Activated naive CD8-positive, alpha-beta T cell treated with anti-CD3 and anti-CD28 coated beads, Interleukin-2, amount 50 U/mL, for 16 hours (primary cell): Measurements from ENCODE around the gene JMJD1C.
"Not testable (repeated sequence)": the region's sequence is repeated elsewhere in the genome, so short reads cannot be mapped to it uniquely, and the experiment has no call there.

Experiments used
- DNase-seq: peaks from one replicate; pipeline ENCODE4 v3.0.0-alpha.2; 2020; ENCODE audit warnings: low read depth, low spot score

Gene JMJD1C

DNA sequence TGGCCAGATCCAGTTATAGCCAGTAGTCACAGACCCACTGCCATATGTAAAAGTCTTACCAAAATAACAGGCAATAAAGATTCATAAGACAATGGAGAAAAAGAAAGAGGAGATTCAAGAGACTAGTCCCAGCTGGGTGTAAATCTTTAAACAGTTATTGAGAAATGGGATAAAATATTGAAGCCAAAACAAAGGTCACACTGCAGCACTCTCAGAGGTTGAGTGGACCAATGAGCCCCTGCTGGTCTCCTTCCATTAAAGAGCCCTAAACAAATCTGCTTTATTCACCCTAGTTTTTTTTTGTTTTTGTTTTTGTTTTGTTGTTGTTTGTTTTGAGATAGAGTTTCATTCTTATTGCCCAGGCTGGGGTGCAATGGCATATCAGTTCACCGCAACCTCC is 98.8 kb downstream of the JMJD1C start:
- no peak for DNase-seq

DNA sequence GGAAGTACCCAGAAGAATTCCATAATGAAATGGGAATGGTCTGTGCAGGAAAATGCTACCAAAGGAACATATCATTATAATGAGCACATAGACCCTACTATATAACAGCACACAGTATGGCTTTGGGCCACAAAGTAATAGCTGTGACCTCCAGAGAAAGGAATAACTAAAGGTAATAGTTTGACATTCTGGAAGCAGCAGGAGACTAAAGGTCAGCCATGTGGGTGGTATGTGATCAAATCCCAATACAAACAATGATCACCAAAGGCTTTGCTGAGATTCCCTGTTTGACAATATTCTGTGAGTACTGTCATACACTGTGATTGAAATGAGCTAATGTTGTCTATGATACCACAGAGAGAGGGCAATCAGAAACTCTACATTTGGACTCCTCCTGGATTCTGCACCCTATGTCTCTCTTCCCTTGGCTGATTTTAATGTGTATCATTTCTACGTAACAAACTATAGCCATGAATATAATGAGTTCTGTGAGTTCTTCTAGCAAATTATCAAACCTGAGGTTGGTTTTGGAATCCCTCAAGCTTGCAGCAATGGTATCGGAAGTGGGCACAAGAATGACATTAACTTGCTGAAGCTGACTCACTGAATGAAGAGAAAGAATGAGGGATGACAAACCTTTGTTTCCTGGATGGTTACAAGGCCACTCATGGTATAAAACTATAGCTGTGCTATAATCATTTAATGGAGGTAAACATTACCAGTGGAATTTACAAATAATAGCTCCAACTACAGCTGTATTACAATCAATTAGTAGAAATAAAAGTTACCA is 99.6 kb downstream of the JMJD1C start:
- DNase-seq = no peak

DNA sequence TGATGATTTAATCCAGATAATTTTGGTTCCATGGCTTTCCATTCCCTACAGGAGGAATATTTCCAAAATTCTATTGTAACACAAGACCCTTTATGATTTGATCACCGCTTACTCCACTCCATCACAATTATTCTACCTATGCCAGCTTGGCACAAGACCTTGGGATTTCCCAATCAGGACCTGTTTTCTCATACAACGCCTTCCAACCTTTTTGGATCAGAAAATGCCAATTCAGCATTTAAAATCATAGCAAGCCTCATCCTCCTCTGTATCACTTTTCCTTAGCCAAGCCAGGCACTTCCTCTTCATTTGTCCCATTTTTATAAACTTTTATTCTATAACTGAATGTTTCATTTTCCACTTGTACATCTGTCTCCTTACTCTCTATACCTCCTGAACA is 100.9 kb downstream of the JMJD1C start:
- no peak for DNase-seq

DNA sequence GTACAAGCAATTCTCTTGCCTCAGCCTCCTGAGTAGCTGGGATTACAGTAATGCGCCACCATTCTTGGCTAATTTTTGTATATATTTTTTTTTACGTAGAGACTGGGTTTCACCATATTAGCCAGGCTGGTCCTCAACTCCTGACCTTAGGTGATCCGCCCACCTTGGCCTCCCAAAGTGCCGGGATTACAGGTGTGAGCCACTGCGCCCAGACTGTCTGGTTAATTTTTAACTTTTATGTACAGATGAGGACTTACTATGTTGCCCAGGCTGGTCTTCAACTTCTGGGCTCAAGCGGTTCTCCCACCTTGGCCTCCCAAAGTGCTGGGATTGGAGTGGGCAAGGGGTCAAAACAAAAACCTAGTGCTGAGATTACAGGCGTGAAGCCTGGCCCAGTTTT is 101.8 kb downstream of the JMJD1C start:
- no peak for DNase-seq

DNA sequence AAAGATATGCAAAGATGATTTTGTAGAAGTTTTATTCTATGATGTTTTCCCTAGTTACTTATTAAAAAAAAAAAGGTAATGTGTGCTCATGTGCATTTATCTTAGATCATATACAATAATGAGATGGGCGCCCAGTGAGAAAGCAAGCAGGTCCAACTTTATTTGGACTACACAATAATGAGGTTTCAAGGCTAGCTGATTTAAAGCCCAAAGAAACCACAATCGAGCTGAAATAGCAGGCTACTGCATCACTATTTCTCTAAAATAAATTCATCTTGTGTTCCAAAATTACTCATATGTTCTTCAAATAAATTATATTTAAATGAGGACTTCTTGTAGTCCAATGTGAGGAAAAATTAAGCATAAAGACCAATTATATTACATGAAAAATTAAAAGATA is 110.1 kb downstream of the JMJD1C start:
- no peak for DNase-seq

DNA sequence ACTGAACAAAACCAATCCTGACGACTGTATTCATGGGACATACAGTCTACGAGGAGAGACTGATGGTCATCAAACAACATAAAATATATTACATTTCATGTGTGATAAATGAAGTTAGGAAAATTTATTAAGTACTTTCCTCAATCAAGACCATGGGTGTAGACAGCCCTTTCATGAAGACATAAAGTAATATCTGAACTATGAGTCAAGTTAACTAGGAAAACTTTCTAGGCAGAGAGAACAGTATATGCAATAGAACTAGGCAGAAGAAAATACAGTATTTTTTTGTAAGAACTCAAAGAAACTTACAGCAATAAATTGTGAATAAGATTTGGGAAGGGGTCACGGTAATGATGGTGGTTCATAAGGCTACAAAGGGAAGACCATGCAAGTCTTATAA is 112.8 kb downstream of the JMJD1C start:
- DNase-seq = no peak

DNA sequence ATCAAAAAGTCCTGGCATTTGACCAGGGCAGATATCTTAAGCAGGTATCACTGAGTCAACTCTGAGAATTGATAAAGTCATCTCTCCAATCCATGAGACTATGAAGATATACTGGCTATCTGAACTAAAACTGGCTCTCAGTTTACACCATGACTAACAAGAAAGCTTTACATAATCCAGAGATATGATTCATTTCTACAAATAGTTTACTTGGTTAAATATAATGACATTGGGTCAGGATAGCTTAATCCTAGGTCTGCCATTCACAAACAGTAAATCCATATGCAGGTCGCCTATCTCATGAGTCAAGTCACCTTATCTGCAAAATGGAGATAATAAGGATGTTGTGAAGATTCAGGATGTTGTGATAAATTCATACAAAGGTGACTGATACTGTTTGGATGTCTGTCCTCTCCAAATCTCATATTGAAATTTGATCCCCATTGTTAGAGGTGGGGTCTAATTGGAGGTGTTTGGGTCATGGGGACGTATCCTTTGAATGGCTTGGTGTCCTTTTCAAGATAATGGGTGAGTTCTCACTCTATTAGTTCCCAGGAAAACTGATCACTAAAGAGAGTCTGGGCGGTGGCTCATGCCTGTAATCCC is 117.4 kb downstream of the JMJD1C start:
- no peak for DNase-seq

DNA sequence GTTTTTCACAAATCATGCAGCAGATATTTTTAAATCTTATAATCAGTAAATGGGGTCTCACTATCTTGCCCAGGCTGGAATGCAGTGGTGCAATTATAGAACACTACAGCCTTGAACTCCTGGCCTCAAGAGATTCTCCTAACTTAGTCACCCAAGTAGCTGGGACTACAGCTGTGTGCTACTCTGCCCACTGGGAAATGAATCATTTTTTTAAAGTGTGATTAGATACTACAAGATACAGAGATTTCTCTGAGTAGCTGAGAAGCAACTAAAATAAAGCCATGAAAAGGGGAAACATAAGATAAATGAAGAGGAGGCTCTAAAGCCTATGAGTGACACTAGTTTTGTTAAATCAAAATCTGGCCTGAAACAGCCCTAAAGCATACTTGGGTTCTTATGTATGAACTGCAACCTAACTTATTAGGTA is 119.7 kb downstream of the JMJD1C start:
- no peak for DNase-seq

DNA sequence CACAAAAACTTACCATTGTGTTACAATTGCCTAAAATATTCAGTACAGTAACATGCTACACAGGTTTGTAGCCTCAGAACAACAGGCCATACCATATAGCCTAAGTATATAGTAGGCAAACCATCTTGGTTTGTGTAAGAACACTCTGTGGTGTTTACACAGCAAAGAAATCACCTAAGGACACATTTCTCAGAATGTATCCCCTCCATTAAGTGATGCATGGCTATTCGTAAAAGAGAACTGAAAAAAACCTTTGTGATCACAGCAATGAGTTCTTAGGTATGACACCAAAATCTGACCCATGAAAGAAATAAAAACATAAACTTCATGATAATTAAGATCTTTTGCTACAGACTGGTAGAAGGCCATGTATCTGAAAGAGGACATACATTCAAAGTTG is 121.5 kb downstream of the JMJD1C start:
- DNase-seq = no peak

DNA sequence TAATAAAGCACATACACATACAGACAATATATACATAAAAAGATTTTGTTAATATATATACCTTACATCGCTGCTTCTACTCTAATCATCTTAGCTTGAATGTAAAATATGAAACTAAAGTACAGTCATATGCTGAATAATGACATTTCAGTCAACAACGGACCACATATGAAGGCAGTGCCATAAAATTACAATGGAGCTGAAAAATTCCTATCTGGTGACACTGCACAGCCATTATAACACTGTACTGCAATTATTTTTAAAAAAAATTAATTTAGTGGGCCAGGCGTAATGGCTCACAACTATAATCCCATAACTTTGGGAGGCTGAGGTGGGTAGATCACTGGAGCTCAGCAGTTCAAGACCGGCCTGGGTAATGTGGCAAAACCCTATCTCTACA is 122.3 kb downstream of the JMJD1C start:
- DNase-seq = no peak

DNA sequence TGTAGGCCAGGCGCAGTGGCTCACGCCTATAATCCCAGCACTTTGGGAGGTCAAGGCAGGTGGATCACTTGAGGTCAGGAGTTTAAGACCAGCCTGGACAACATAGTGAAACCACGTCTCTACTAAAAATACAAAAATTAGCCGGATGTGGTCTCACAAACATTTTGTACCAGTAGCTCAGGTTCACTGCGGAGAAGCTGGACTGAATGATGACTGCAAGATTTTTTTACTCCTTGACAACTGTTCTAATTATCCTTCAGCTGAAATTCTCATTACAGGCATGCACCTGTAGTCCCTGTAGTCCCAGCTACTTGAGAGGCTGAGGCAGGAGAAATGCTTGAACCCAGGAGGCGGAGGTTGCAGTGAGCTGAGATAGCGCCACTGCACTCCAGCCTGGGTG is 126.1 kb downstream of the JMJD1C start:
- not testable (repeated sequence) for DNase-seq

DNA sequence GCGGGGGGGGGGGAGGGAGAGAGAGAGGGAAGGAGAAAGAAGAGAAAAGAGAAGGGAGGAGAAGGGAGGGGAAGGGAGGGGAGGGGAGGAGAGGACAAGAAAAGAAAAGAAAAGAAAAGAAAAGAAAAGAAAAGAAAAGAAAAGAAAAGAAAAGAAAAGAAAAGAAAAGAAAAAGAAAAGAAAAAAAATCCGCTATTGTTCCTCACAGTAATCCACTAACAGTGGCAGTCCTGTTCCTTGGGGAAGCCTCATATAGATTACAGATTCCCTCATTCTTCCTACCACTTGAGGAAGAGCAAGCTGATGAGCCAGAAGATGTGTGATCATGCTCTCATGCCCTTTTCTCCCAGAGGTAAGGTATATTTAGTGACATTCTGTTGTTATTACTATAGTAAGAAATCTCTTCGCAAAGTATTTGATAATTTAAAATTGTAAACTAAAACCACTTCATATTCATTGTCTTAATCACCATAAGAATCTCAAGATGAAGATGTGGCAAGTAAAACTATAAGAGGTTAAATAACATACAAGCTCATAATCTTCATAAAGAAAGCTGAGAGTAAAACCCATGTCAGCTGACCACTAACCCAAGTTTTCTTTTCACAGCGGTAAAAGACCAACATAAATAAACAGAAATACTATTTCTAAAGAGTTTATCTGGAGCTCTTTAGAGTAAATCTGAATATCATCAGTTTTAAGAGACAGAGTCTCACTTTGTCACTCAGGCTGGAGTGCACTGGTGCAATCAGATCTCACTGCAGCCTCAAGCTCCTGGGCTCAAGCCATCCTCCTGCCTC is 128.1 kb downstream of the JMJD1C start:
- DNase-seq = no peak

DNA sequence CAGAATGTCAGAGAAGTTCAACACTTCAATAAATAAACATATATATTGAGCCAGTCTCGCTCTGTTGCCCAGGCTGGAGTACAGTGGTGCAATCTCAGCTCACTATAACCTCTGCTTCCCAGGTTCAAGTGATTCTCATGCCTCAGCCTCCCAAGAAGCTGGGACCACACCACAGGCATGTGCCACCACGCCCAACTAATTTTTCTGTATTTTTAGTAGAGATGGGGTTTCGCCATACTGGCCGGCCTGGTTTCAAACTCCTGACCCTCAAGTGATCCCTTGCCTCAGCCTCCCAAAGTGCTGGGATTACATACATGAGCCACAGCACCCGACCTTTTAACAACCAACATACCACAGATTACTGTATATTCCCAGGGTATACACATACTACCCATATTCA is 134.2 kb downstream of the JMJD1C start:
- no peak for DNase-seq

DNA sequence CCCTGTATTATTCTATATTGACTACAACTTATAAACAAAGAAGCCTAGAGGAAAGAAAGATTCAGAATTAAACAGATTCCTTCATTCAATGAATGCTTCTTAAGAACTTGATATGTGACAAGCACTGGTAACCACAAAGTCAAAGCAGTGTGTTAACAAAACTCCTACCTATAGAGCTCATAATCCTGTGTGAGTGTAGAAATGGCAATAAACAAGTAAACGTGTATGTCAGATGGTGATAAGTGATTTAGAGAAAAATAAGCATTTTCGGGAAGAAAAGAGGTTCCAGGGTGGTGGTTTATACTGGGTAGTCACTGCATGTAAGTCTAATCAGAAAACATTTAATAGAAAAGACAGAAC is 141.3 kb downstream of the JMJD1C start:
- DNase-seq = no peak

DNA sequence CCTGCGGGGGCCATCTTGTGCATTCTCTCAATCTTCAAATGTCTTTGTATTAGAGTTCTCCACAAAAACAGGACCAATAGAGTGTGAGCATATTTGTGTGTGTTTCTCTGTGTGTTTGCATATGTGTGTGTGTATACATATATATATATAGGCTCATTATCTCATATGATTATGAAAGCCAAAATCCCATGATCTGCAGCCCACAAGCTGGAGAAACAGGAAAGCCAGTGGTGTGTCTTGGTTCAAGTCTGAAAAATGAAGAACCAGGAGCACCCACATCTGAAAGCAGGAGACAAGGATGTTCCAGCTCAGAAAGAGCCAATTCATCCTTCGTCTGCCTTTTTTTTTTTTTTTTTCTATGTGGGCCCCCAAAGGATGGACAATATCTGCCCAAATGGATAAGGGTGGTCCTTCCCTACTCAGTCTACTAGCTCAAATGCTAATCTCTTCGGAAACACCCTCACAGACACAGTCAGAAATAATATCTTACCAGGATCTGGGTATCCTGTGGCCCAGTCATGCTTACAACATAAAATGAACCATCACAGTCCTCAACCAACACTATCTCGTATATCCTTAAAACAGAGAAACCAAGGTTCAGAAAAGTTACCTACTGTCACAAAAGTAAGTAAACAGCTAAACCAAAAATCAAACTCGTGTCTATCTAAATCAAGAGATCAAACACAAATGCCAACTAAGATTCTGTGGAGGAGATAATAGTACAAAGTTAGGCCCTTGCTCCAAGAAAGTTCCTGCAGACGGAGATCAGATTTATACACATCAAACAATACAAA is 141.9 kb downstream of the JMJD1C start:
- DNase-seq = no peak

DNA sequence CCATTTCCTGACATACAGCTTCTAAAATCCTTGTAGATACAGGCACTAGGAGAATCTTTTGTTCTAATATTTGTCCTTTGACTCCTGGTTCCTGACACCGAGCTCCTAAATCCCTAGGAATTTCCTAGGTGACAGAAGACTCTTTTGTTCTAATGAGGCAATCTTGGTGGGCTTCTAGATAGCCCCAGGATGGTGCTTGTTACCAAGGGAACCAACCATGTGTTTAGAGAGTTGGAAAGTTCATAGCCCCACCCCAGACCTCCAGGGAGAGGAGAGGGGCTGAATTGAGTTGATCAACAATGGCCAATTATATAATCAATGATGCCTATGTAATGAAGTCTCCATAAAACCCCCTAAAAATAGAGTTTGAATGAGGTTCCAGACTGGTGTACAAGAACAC is 145.1 kb downstream of the JMJD1C start:
- no peak for DNase-seq

DNA sequence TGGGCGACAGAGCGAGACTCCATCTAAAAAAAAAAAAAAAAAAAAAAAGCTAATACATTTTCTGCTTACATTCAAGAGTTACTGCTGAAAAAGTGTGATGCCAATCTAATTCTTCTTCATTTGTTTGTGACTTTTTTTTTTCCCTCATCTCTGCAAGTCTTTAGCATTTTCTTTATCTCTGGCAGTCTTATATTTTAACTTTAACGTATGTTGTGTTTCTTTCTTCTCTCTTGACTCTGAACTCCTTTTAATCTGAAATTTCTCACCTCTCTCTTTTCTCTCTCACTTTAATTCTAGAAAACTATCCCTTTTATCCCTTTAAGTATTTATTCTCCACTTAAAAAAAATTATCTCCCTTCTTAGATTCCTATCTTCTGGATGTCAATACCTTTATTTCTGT is 146.5 kb downstream of the JMJD1C start:
- no peak for DNase-seq

DNA sequence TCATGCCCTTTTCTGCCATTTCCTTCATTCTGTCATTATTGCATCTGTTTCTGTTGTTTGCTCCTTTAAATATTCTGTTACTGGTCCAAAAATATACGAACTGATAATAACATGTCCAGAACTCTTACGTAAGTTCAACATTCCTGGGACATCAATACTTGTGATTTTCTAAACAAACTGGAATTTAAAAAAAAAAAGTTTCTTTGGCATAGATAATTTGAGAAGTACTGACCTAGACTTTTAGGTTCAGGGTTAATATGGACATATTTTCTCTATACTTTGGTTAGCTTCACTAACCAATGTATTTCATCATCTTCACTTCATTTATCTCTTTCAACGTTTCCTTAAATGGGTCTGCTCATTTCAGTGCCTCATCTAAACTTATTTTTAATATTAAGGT is 147.3 kb downstream of the JMJD1C start:
- no peak for DNase-seq

DNA sequence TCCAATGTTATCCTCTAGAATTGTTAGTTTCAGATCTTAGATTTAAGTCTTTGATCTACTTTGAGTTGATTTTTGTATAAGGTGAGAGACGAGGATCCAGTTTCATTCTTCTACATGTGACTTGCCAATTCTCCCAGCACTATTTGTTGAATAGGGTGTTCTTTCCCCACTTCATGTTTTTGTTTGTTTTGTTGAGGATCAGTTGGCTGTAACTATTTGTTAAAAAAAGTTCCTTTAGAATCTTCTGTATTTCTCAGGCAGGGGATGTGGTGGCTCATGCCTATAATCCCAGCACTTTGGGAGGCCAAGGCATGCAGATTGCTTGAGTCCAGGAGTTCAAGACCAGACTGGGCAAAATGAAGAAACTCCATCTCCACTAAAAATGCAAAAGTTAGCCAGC is 151.8 kb downstream of the JMJD1C start:
- DNase-seq = no peak

DNA sequence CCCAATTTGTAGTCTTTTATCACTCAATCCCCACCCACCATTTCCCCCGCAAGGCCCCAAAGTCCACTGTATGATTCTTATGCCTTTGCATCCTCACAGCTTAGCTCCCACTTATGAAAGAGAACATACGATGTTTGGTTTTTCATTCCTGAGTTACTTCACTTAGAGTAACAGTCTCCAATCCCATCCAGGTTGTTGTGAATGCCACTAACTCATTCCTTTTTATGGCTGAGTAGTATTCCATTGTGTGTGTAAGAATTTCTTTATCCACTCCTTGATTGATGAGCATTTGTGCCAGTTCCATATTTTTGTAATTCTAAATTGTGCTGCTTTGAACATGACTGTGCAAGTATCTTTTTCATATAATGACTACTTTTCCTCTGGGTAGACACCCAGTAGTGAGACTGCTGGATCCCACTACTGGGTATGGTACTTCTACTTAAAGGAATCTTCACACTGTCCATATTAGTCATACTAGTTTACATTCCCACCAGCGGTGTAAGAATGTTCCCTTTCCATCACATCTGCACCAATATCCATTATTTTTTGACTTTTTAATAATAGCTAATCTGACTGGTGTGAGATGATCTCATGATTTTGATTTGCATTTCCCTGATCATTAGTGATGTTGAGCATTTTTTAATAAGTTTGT is 152.6 kb downstream of the JMJD1C start:
- no peak for DNase-seq

DNA sequence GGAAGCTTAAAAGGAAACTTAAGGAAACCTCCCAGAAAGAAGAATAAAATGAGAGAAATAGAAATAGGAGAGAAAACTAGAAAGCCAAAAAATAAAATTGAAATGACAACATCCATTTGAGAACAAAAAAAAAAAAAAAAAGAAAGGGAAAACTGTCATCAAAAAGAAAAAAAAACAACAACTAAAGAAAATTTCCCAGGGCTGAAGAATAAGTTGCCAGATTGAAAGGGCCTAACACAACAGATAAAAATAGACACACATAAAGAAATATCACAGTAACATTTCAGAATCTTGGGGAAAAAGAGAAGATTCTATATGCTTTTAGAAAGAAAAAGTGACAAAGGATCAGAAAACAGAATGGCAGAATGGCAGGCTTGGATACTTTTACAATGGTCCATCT is 157.1 kb downstream of the JMJD1C start:
- DNase-seq = no peak

DNA sequence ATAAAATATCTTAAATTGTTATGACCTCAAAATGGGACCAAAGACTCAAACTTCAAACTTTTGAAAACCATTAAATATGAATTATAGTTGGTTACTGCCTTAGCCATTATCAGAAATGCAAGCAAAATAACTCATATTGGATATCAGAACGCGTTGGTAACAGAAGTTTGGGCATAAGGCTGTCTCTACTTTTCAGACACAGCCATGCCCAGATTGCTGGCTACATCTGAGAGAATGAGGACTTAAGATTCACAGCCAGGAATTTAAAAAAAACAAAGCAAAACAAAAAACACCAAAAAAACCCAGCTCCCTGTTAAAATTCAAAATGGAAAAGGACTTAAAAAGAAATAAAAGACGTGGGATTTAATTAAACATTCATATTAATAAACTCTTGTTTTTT is 161.6 kb downstream of the JMJD1C start:
- DNase-seq = no peak
